AG10803 (cell line): ENCODE data around the gene EHF.

ENCODE experiments used
- DNase-seq: peaks from one replicate; pipeline ENCODE4 v3.0.0; 2010; ENCODE audit warnings: low read depth
- H3K4me3 ChIP-seq: 2 replicates; pipeline ENCODE4 v1.5.1; 2011; ENCODE audit warnings: mild to moderate bottlenecking, low read length, control low read depth
- TF ChIP-seq, protein P1 (sequence below): conservative IDR thresholded peaks from 2 replicates; pipeline ENCODE4 v1.5.1; 2011; ENCODE audit warnings: mild to moderate bottlenecking, low read length, control low read depth, inconsistent platforms

Gene EHF

DNA sequence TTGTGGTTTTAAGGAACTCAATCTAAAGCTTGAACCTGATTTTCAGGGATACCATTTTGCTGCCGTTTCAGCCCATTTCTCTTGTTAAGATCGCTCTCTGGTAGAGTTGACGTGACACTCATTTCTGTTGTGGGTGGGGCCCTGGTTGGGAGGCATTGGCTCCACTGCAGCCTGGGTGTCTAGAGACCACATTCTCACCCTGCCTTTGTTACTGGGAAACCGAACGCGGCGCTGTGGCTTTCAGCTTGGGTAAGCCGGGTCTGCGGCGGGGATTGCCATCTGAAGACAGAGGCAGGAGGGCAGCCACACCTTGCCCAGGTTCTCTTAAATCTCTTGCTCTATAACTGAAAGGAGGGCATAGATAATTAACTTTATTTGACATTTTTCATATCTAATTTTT lies 3.2 kb downstream of the EHF start:
- TF ChIP-seq, protein P1, sequence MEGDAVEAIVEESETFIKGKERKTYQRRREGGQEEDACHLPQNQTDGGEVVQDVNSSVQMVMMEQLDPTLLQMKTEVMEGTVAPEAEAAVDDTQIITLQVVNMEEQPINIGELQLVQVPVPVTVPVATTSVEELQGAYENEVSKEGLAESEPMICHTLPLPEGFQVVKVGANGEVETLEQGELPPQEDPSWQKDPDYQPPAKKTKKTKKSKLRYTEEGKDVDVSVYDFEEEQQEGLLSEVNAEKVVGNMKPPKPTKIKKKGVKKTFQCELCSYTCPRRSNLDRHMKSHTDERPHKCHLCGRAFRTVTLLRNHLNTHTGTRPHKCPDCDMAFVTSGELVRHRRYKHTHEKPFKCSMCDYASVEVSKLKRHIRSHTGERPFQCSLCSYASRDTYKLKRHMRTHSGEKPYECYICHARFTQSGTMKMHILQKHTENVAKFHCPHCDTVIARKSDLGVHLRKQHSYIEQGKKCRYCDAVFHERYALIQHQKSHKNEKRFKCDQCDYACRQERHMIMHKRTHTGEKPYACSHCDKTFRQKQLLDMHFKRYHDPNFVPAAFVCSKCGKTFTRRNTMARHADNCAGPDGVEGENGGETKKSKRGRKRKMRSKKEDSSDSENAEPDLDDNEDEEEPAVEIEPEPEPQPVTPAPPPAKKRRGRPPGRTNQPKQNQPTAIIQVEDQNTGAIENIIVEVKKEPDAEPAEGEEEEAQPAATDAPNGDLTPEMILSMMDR = no peak
- no peak for DNase-seq
- H3K4me3 ChIP-seq = no peak overlapping the region

DNA sequence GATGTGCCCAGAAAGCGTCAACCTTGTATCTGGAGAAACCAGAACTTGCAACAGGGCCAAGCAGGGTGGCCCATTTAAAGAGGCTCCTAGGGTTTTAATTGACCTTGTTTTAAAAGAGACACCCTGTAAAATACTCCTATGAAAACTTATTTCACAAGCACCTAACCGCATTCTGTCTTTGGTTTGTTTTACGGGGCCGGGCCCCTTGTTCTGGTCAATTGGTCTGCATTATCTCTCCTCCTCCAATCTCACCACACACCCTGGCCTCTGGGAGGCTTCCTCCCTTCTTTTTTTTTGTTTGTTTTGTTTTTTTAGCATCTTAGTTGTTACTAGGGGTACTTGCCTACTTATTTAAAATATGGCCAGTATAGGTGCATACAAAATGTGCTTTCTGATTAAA lies 4.7 kb downstream of the EHF start:
- H3K4me3 ChIP-seq = no peak overlapping the region
- DNase-seq = no peak
- TF ChIP-seq, protein P1 = no peak

DNA sequence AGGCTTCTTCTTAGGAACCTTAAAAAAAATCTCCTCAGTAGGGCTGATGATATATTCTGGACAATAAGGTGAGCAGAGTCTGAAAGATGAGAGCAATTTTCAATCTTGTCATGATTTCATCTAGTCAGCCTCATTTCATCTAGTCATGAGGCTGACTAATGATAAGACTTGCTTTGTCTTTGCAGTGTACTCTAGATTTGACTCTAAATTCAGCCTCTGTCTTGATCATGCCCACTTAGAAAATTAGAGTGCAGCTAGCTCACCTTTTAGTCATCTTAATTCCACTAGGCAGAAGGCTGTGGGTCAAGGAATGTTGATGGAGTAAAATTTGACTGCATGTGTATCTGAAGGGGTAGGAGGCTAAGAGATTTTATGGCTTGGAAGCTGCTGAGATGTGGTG lies 5.5 kb downstream of the EHF start:
- H3K4me3 ChIP-seq = no peak overlapping the region
- TF ChIP-seq, protein P1 = no peak
- no peak for DNase-seq

DNA sequence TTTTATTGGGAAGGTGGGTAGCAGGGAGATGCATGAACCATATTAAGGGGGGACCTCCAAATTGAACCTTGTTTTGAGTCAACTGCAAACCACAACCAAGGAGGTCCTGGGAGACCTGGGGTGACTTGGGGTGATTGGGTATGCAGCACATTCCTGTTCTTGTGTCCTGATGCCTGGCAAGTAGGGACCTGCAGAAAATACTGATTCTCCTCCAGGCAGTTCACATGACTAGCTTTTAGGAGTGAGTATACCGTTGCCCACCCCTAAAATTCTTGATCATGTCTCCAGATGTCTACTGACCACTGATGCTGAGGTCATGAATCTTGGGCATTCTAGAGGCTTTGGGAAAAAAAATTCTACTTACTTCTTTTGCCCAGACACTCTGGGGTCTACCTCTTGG lies 6.3 kb downstream of the EHF start:
- DNase-seq = no peak
- no peak overlapping the region for H3K4me3 ChIP-seq
- TF ChIP-seq, protein P1 = no peak

DNA sequence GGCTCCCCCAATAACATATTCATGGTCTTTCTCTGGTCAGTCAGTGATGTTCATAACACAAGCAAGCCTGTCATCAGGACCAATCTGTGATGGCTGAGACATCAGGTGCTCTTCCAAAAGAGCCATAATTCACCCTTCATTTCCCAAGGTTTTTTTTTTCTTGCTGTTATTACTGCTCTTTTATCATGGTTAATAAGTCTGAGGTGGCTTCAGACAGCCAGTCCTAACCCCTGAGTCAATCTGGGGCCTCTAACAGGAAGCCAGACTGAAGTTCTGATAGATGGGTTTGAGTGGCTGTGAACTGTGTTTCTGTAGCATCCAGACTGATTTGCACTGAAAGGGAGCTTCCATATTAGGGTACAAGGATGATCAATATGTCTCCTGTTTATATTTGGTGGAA lies 8.8 kb downstream of the EHF start:
- no peak overlapping the region for H3K4me3 ChIP-seq
- DNase-seq = no peak
- TF ChIP-seq, protein P1 = no peak

DNA sequence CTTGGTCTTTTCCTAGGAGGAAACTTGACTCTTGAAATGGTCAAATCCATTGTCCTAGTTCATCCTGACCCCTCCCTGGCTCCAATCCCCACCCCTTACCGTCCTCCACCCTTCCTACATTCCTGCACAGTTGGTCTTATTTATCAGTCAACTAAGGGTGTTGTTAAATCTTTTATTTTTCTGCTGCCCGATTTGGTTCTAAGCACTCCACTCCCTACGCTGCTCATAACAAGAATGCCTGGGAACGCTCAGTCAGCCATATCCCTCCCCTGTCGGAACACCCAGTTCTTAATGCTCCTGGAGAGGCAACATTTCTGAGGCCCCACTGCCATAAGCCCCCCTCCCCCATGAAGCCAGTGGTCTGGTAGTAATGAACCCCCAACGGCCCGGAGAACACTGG lies 9.7 kb downstream of the EHF start:
- no peak for DNase-seq
- TF ChIP-seq, protein P1 = no peak
- H3K4me3 ChIP-seq = no peak overlapping the region

DNA sequence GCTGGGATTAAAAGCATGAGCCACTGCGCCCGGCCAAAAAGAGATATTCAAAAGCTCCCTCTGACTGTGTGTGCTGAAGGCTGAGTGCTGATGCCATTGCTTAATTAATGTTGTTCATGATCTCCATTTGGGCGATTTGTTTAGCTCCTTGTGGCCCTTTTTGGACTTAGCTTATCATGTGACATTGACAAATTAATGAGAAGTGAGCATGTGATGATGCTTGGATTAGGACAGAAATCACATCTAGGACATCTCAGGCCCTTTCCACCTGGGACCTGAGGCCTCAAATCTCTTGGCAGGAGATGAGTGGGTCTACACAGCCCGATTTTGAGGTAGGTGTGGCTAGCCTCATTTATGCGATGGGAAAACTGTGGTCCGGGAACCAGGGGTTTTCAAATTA lies 10.4 kb downstream of the EHF start:
- H3K4me3 ChIP-seq = no peak overlapping the region
- TF ChIP-seq, protein P1 = no peak
- no peak for DNase-seq
